GM12865 (cell line): ENCODE data around the gene STRN4.
"Not testable (repeated sequence)": the region's sequence is repeated elsewhere in the genome, so short reads cannot be mapped to it uniquely, and the experiment has no call there.

Source experiments
- DNase-seq: peaks from one replicate; pipeline ENCODE4 v3.0.0; 2010; ENCODE audit warnings: low read depth
- H3K4me3 ChIP-seq: 2 replicates; pipeline ENCODE4 v1.5.1; 2011; ENCODE audit warnings: mild to moderate bottlenecking, low read depth, low read length, control low read depth
- TF ChIP-seq, protein P1 (sequence below): IDR thresholded peaks from 2 replicates; pipeline ENCODE4 v1.5.1; 2011; ENCODE audit warnings: low read length, control low read depth, low read depth, inconsistent platforms; ENCODE audit not compliant: insufficient read depth; ENCODE audit errors: missing control alignments

Gene STRN4

GRCh38 chr19:46783670-46784069 lies 37.4 kb upstream of the STRN4 start:
- H3K4me3 ChIP-seq, result peak overlapping the region; percentile 75
- no peak for DNase-seq
- TF ChIP-seq, protein P1, sequence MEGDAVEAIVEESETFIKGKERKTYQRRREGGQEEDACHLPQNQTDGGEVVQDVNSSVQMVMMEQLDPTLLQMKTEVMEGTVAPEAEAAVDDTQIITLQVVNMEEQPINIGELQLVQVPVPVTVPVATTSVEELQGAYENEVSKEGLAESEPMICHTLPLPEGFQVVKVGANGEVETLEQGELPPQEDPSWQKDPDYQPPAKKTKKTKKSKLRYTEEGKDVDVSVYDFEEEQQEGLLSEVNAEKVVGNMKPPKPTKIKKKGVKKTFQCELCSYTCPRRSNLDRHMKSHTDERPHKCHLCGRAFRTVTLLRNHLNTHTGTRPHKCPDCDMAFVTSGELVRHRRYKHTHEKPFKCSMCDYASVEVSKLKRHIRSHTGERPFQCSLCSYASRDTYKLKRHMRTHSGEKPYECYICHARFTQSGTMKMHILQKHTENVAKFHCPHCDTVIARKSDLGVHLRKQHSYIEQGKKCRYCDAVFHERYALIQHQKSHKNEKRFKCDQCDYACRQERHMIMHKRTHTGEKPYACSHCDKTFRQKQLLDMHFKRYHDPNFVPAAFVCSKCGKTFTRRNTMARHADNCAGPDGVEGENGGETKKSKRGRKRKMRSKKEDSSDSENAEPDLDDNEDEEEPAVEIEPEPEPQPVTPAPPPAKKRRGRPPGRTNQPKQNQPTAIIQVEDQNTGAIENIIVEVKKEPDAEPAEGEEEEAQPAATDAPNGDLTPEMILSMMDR, result no peak

- H3K4me3 ChIP-seq, result no peak overlapping the region
- DNase-seq, result no peak
- TF ChIP-seq, protein P1, result no peak
Measured at GRCh38 chr19:46782355-46783019, 36.2 kb upstream of the STRN4 start.

GRCh38 chr19:46777956-46778645 lies 31.9 kb upstream of the STRN4 start:
- DNase-seq, H3K4me3 ChIP-seq: not testable (repeated sequence)

- no peak for DNase-seq
- H3K4me3 ChIP-seq, result no peak overlapping the region
- TF ChIP-seq, protein P1, result no peak
Measured at GRCh38 chr19:46776927-46777911, 31.0 kb upstream of the STRN4 start.

- TF ChIP-seq, protein P1, result no peak
- H3K4me3 ChIP-seq, result no peak overlapping the region
- no peak for DNase-seq
Measured at GRCh38 chr19:46775642-46776258, 29.5 kb upstream of the STRN4 start.

DNA sequence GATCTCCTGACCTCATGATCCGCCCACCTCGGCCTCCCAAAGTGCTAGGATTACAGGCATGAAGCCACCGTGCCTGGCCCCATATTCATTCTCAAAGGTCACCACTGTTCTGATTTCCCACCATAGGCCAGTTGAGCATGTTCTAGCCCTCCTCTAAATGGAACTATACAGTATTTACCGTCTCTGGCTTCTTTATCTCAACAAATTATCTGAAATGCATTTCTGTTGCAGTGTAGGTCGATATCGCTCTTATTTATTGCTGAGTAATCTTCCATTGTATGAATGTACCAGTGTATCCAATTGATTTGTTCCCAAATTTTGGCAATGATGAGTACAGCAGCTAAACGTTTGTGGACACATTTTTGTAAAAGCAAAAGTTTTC lies 26.8 kb upstream of the STRN4 start:
- H3K4me3 ChIP-seq, result no peak overlapping the region
- TF ChIP-seq, protein P1, result no peak
- DNase-seq, result no peak
